SIG-M5 (cell line): ENCODE data around the gene NSFL1C.
A peak's percentile ranks its signal among the peaks of the same experiment; 100 is the strongest.
"Not testable (repeated sequence)": the region's sequence is repeated elsewhere in the genome, so short reads cannot be mapped to it uniquely, and the experiment has no call there.

Experiments used
- DNase-seq: peaks from one replicate; lab custom pipeline; 2025; lab: John Stamatoyannopoulos, UW

Gene NSFL1C

DNA sequence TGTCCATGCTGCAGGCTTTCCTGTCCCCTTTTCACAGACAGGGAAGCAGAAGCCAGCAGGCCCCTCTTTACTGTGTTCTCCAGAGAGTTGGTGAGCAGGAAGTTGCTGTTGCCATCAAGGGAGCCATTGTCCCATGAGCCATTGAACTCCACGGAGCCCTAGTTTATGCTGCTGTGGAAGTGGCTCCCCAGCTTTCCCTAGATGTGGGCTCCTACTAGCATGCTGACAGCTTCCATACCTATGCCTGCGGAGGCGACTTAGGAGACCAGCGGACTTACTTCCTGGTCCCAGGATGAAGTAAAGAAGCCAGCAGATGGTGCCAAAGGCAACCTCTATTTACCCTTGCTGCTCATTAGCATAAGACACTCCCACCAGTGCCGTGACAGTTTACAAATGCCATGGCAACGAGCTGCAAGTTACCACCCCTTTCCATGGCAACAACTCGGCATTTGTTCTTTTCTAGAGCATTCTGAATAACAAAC lies 43.0 kb downstream of the NSFL1C start:
- DNase-seq, result no peak

DNA sequence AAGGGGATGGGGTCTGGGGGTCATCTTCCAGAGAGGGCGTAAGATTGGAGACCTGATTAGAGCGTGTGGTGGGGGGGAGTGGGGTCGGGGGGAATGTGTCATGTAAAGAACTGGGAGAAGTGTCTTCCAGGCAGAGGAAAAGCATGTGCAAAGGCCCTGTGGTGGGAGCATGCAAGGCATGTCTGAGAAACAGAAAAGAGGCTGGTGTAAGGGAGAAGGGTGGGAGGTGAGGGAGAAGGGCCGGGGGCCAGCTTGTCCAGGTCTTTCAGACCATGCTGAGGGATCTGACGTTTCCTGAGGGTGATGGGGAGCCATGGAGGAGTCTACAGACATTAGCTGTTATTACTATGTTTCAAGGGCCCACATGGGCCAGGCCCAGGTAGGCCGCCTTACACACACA lies 43.4 kb downstream of the NSFL1C start:
- DNase-seq, result no peak

DNA sequence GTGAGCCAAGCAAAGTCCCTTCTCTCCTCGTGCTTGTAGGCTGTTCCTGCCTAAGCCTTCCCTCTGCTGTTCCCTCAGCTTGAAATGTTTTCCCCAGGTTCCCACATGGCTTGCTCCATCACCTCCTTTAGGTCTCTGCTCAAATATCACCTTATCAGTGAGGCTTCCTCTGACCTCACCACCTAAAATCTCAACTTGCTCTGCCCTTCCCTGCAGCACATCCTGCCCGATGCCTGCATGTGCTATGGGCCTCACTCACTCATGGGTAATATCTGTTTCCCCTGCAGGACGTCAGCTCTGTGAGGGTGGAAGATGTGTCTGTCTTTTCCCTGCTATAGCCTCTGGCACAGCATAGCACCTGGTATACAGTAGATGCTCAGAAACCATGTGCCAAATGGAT lies 43.9 kb downstream of the NSFL1C start:
- no peak for DNase-seq

DNA sequence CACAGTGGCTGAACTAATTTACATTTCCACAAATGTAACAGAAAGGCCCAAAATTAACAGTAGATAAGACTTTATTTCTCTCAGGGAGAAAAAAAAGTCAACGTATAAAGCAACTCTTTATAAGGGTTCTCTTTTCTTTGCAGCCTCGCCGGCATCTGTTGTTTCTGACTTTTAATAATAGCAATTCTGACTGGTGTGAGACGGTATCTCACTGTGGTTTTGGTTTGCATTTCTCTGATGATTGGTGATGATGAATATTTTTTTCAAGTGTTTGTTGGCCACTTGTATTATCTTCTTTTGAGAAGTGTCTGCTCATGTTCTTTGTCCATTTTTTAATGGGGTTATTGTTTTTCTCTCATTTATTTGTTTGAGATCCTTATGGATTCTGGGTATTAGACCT lies 46.6 kb downstream of the NSFL1C start:
- DNase-seq, result no peak

DNA sequence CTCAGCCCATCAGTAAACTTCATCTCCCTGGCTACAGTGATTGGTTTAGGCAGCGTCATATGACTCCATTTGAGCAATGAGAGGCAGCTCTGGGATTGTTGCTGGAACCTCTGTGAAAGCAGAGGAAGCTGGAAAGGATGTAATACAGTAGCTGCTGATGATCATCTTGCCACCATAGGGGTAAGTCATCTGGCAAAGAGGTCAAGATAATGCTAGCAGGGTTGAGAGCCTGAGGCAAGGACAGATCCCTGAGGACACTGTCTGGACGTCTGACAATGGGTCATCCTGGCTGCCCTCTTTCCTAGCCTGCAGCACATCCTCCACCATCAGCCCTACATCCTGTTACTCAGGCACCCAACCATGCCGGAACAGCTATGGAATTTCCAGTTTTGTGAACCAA lies 48.3 kb downstream of the NSFL1C start:
- DNase-seq, result no peak

DNA sequence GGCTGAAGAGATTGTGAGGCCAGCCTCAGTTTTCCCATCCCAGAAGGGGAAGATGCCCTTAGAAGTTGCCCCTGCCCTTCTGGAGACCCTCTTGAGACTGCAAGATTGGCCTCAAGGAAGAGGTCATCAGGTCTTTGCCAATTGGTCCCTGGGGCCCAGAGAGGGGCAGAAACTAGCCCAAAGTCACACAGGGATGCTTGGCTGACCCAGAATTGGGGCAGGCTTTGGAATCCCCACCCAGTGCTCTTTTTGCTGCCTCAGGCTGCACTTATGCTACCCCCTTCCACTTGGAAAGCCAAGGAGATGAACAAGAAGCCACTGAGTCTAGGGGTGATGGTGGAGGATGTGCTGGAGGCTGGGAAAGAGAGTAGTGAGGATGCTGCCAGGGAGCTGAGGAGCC lies 48.9 kb downstream of the NSFL1C start:
- no peak for DNase-seq

DNA sequence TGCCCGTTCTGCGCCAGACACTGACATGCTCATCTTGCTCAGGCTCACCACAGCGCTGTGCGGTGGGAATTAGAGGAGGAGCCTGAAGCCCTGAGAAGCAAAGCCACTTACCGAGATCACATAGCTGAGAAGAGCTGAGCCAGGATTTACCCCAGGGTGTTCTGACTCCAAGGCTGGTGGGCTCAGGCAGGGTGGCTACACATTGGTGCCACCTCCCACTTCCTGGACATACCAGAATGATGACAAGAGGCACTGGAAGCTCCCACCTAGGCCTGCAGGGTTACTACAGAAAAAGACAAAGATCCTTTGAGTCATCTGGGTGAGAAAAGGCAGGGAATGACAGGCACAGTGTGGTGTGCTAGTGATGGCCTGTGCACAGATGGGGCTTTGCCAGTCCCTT lies 49.4 kb downstream of the NSFL1C start:
- DNase-seq, result no peak

DNA sequence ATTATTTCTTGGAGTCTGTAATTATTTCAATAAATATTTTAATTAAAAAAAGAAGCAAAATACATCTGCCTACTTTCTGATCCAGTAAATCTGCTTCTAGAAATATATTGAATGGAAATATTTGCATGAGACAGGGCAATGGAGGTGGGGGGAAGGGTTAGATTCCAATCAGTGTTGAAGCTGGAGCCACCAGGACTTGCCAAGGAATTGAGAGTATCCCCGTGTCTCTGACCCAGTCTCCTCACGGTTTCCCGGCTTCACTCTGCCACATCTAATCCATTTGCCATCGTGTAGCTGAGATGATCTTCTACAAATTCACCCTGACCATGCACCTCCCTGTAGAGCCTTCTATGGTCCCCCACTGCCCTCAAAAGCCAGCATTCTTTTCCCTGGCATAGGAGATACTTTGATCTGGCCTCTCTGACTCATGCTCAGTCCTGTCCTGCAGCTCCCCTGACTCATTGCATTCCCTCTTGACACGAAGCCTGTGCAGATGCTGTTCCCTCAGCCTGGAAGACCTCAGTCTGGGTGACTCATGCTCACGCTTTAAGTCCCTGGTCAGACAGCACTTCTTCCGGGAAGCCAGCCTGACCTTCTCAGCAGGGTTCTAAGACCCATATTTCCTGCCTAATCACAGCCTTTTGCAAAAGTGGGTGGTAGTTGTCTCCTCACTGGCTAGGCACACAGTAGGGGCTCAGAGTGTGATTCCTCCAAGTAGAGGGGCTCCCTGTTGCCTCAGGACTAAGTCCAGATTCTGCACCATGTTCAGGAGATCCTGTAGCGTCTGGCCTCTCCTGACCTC lies 50.8 kb downstream of the NSFL1C start:
- DNase-seq, result no peak

DNA sequence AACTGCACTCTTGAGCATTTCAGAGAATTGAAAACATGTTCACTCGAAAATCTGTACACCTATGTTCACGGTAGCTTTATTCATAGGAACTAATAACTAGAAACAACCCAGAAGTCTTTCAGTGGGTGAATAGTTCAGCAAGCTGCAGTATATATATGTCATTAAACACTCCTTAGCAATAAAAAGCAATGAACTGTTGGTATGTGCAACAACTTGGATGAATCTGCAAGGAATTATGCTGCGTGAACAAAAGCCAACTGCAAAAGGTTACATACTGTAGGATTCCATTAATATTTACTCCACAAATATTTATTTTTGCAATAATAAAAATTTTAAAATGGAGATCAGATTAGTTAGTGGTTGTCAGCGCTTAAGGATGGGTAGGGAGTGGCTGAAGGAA lies 51.7 kb downstream of the NSFL1C start:
- no peak for DNase-seq

DNA sequence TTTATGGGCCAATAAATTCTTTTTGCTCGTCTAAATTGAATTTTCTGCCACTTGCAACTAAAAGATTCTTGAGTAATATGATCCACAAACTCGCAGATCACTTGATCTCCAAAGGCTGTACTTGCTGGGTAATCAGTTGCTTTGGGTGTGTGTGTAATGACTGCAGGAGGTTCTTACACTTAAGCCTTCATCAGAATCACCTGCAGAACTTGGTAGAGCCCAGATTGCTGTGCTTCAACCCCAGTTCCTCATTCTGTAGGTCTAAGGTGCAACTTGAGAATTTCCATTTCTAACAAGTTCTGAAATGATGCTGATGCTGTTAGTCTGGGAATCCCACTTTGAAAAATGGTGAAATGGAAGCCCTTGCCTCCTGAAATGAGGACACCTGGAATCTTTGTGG lies 60.8 kb downstream of the NSFL1C start:
- no peak for DNase-seq

DNA sequence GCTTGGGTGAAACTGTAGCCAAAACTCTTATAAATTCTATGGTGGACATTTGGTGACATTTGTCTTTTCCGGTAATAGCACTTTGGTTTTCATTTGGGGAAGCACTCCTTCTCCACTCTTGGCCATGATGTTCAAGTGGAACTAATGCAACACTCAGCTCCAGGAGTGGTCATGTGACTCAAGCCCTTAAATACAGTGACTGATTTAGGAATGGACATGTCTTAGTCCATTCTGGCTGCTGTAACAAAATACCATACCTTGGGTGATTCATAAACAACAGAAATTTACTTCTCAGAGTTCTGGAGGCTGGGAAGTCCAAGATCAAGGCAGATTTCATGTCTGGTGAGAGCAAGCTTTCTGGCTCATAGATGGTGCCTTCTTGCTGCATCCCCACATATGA lies 63.0 kb downstream of the NSFL1C start:
- DNase-seq, result no peak

DNA sequence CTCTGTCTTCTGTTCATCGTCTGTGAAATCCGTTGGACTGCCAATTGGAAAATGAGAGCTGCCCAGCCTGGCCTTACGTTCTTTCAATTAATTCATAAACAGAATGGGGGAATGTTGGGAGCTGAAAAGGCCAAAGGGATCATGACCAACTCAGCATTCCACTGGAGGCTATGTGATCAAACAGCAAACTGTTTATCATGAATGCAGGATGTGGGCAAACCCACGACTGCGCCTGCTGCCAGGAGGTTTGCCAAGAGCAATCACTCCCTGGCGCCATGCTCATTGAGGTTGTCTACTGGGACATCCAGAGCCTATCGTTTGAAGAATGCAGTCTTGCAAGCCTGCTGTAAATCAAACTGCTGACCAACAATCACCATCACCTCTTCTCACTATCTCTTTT lies 64.5 kb downstream of the NSFL1C start:
- no peak for DNase-seq

DNA sequence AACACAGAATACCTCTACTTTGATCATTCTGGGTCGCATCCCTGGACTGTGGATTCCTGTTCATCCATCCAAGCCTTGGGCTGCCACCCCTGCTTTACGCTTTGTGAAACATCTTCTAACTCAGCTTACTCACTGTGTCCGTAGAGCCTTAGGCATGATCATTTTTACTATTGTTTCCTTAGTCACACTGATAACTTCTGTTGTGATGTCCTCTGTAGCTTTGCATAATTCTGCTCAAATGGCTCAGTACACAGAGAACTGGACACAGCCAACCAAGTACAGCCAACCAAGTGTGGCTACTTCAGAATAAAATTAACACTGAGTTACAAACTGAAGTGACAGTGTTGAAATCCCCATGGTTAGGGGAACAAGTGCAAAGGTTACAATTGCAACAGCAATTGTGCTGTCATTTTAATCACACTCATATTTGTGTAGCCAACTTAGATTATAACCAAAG lies 65.2 kb downstream of the NSFL1C start:
- DNase-seq, result no peak

DNA sequence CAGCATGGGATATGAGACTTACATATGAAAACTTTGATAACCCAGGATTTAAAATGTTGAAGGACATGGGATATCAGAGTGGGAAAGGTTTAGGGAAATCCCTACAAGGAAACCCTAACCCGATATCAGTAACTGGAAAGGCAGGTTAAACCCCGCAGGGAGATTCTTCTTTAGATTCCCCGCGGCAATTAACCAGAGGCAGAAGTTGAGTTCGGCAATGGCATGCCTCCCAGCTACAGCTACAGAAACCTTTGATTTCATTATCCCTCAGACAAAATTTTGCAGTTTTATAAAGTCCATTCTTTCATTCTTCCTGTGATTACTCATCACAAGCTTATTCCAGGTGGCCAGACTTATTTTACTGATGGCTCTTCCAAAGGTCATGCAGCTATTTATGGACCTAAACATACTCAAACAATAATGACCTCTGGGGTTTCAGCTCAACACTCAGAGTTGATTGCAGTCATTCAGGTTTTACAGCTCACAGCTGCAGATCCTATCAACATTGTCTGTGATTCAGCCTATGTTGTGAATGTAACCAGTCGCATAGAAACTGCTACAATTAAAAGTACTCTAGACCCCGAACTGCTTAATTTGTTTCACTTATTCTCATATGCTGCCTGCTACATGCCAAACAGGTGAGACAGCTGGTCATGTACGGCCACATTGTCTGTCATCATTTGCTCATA lies 66.8 kb downstream of the NSFL1C start:
- DNase-seq, result not testable (repeated sequence)

DNA sequence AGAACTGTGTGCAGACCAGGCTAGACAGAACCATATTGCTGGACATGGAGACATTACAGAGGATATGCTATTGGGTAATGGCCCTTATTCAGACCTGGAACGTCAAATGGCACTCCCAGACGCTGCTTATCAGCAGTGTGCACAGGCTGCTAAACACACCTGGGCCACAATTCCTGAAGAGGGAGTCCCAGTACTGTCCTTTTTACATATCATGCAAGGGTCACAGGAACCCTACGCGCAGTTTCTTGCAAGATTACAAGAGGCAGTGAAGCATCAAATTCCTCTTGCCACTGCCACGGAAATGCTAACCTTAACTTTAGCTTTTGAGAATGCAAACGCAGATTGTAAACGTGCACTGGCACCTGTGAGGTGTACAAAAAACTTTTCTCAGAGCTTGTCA lies 68.5 kb downstream of the NSFL1C start:
- DNase-seq, result not testable (repeated sequence)

DNA sequence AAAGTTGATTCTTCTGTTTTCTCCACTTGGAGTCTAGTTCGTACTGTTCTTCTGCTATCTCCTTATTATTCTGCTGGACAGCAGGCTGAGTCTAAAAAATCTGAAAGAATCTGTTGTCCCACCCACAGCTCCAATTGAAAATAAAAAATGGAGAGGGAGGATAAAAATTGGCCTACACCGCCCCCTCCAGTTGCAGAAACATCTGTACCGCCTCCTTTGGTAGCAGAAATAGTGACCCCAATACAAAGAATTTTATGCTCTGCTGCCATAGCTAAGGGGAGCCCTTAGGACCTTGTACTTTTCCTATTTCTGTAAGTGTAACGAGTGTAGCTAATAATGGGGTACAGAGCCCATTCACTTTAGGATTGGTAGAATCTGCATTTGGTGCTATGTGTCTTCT lies 68.9 kb downstream of the NSFL1C start:
- DNase-seq, result no peak

DNA sequence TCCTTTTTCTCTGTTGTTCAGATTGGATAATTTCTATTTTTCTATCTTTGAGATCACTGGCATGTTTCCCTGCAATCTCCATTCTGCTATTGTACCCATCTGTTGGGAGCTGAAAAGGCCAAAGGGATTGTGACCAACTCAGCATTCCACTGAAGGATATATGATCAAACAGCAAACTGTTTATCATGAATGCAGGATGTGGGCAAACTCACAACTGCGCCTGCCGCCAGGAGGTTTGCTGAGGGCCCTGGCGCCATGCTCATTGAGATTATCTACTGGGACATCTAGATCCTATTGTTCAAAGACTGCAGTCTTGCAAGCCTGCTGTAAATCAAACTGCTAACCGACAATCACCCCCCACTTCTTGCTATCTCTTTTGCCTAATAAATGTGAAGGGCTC lies 69.9 kb downstream of the NSFL1C start:
- DNase-seq, result no peak

DNA sequence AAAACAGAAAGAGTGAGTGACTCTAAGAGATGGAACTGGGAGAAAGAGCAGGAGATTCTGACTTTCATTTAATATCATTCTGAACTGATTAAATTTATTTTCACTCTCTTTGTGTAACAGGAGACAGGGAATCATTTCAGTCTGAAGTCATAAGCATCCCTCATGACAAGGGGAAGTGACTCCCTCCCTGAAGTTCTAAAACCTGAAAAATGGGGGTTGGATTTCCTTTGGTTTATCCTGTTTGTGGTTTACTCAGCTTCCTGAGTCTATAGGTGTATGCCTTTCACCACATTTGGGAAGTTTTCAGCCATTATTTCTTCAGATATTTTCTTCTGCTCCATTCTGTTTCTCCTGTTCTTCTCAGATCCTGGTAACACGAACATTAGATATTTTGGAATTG lies 70.4 kb downstream of the NSFL1C start:
- no peak for DNase-seq

DNA sequence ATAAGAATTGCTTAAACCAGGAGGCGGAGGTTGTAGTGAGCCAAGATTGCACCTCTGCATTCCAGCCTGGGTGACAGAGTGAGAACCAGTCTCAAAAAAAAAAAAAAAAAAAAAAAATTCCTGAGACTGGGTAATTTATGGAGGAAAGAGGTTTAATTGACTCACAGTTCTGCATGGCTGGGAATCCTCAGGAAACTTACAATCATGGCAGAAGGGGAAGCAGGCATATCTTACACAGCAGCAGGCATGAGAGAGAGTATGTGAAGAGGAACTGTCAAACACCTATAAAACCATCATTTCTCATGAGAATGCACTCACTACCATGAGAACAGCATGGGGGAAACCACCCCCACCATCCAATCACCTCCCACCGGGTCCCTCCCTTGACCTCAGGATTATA lies 72.0 kb downstream of the NSFL1C start:
- DNase-seq, result no peak

DNA sequence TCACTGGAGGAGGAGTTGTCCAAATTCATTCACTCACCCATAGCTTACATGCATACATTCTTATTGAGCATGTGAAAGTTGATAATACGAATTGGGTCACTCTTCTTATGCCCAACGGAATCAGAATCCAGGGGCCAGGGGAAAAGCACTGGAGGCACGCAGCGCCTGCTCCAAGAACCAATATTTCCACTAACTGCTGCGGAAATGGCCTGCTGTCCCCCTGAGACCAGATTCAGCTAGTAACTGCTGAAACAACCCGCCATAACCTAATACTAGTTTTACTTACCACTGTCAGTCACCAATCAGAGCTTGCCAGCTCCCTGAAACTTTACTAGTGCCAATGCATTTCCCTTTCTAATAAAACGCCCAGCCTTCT lies 73.2 kb downstream of the NSFL1C start:
- no peak for DNase-seq

DNA sequence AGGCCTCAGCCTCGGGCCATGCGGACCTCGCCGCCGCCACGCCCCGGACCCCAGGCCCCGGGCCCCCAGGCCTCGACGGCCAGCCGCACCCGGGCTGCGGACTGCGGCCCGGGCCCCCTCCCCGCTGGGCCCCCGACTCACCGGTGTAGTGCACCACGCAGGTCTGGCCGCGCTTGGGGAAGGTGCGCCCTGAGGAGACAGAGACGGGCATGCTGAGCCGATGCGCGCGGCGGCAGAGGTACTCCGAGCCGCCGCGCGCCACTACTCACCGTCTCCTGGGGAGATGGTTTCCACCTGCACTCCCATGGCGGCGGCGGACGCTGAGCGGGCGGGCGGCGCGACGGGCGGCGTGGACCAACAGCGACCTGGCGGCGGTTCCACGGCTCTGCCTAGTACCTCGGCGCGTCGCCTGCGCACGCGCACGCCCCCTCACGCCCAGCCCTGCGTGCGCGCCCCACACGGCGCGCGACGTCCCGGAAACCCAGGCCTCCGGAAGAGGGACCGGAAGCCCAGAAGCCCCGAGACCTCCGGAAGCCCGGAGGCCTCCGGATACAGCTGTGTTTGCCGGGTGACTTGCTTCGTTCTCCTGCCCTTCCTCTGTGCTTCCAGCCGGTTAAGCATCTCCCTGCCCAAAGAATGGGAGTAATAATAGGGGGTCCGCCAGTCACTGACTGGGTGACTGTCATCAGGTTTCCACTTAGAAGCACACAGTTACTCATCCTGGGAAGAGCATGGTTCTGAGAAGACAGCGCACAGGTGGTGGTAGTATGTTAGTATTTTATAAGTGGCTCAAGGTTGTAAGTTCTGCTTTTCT lies 73.7 kb downstream of the NSFL1C start, which contains the start of gene FKBP1A:
Gene FKBP1A (minus strand): TSS at position 362 of the 814 bp plus-strand sequence. CDS start 56 bp downstream, at position 306.
- peak; percentile 51 for DNase-seq

DNA sequence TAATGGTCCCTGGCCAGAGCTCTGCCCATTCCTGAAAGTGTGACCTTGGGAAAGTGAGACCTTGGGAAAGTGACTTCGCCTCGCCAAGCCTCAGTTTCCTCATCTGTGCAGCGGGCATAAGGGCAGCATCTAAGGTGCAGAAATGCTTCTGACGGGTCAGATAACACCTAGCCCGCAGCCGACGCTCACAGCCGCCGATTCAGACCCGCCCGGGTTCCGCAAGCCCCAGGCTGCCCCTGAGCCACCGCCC lies 74.3 kb downstream of the NSFL1C start:
- no peak for DNase-seq
